ENCODE data around the gene FADS1. TPM values are rescaled to one million over a fixed set of nuclear protein-coding genes. Genes with fewer than 3 reads are reported as not detected.

The FADS1 gene
- total RNA-seq, 1 experiment from 2014 or later = 186 TPM

DNA sequence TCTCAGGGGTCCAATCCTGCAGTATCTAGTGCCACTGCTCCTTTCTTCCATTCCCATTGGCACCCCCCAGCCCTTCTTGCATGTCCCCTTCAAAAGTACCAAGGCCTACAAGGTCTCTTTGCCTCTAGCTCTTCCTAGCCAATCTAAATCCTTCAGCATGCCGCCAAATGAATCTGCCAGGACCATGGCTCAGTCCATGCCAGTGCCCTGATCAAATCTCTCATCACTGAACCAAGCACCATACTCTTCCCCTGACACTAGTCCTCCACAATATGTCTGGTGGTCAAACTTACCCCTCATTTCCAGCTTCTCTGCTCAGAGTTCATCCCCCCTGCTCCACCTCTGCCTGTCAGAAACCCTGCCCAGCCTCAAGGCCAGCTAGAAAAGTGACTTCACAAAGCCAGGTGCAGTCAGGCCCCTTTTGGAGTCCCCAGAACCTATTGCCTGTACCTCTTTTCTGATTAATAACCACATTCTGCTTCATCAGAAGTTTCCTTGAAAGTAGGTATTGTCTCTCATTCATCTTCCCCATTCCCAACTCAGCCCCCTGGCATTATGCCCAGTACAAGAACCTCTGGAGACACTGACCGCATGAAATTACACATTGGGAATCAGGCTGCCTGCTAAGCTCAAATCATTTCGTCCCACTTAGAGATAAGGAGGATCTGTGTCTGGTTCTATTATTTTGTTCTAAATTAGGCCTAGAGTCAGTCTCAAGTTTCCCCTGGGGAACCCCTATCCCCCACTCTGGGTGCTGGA is 12.7 kb downstream of the FADS1 start:
- ATAC-seq = no peak
- intact Hi-C loops (cut with micrococcal nuclease; ENCODE audit: unreplicated experiment) = no loop called here
- H3K36me3 ChIP-seq (ENCODE audit: control insufficient read depth, insufficient read depth, low read length) = peaks cover 12% of the 10 kb centered on the region
- no TSS peak for BruUV-seq (replicated peaks)
- POLR2A ChIA-PET = no interaction called here
- H3K27me3 ChIP-seq (ENCODE audit: control insufficient read depth, insufficient read depth, low read length) = no peaks in the 10 kb centered on the region
- in situ Hi-C loops (cut with HindIII; ENCODE audit: low pct_unique_long_range_greater_than_20kb, low sequenced_read_pairs) = no loop called here
- CTCF ChIA-PET = no interaction called here
- DNase-seq (ENCODE audit: low read depth, low spot score) = no peak
- H3K9me3 ChIP-seq (ENCODE audit: control insufficient read depth, insufficient read depth, low read depth, low read length) = no peaks in the 10 kb centered on the region
- H3K4me3 ChIP-seq (ENCODE audit: low read depth in 2 of 2, low read length in 2 of 2) = no peak overlapping the region
- 0 out of 2 replicates have a peak, but pooled peaks cover 4% of the 10 kb centered on the region for H3K4me1 ChIP-seq (ENCODE audit: control insufficient read depth, insufficient read depth, low read length)
- TF ChIP-seq, protein P1, sequence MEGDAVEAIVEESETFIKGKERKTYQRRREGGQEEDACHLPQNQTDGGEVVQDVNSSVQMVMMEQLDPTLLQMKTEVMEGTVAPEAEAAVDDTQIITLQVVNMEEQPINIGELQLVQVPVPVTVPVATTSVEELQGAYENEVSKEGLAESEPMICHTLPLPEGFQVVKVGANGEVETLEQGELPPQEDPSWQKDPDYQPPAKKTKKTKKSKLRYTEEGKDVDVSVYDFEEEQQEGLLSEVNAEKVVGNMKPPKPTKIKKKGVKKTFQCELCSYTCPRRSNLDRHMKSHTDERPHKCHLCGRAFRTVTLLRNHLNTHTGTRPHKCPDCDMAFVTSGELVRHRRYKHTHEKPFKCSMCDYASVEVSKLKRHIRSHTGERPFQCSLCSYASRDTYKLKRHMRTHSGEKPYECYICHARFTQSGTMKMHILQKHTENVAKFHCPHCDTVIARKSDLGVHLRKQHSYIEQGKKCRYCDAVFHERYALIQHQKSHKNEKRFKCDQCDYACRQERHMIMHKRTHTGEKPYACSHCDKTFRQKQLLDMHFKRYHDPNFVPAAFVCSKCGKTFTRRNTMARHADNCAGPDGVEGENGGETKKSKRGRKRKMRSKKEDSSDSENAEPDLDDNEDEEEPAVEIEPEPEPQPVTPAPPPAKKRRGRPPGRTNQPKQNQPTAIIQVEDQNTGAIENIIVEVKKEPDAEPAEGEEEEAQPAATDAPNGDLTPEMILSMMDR (IDR thresholded peaks at IDR 0.05) = no peak
- TF ChIP-seq POLR2AphosphoS5 (IDR thresholded peaks at IDR 0.05; ENCODE audit: low read depth, low read length) (no peak), TCF7L2 (IDR thresholded peaks at IDR 0.05; ENCODE audit: low read depth, low read length) (no peak), SIN3A (IDR thresholded peaks at IDR 0.05; ENCODE audit: borderline replicate concordance, insufficient read depth, low read depth, low read length) (no peak)
- TF ChIP-seq, protein P2, sequence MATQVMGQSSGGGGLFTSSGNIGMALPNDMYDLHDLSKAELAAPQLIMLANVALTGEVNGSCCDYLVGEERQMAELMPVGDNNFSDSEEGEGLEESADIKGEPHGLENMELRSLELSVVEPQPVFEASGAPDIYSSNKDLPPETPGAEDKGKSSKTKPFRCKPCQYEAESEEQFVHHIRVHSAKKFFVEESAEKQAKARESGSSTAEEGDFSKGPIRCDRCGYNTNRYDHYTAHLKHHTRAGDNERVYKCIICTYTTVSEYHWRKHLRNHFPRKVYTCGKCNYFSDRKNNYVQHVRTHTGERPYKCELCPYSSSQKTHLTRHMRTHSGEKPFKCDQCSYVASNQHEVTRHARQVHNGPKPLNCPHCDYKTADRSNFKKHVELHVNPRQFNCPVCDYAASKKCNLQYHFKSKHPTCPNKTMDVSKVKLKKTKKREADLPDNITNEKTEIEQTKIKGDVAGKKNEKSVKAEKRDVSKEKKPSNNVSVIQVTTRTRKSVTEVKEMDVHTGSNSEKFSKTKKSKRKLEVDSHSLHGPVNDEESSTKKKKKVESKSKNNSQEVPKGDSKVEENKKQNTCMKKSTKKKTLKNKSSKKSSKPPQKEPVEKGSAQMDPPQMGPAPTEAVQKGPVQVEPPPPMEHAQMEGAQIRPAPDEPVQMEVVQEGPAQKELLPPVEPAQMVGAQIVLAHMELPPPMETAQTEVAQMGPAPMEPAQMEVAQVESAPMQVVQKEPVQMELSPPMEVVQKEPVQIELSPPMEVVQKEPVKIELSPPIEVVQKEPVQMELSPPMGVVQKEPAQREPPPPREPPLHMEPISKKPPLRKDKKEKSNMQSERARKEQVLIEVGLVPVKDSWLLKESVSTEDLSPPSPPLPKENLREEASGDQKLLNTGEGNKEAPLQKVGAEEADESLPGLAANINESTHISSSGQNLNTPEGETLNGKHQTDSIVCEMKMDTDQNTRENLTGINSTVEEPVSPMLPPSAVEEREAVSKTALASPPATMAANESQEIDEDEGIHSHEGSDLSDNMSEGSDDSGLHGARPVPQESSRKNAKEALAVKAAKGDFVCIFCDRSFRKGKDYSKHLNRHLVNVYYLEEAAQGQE (IDR thresholded peaks at IDR 0.05; ENCODE audit: insufficient read depth in 1 of 2, low read depth in 2 of 2, low read length in 1 of 2) = no peak
- no peak overlapping the region for H3K27ac ChIP-seq (ENCODE audit: low read length)

DNA sequence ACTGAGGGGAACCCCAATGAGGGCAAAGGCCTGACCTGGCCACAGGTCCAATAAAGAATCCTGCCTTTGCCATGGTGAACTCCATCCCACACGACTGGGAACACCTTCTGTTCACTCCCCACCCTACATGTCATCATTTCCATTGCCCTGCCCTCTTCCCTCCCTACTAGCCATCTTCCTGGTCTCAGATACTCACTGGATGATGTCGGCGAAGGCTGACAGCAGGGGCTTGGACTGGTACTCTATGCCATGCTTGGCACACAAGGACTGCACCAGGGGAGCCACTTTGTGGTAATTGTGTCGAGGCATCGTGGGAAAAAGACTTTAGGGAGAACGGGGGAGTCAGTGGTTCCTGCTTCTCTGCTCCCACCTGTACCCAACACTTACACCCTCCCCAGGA is 14.2 kb downstream of the FADS1 start:
- no TSS peak for BruUV-seq (replicated peaks)
- no peak overlapping the region for H3K27ac ChIP-seq (ENCODE audit: low read length)
- DNase-seq (ENCODE audit: low read depth, low spot score) = no peak
- H3K27me3 ChIP-seq (ENCODE audit: control insufficient read depth, insufficient read depth, low read length) = no peaks in the 10 kb centered on the region
- in situ Hi-C loops (cut with HindIII; ENCODE audit: low pct_unique_long_range_greater_than_20kb, low sequenced_read_pairs) = no loop called here
- H3K4me3 ChIP-seq (ENCODE audit: low read depth in 2 of 2, low read length in 2 of 2) = no peak overlapping the region
- POLR2A ChIA-PET = no interaction called here
- H3K9me3 ChIP-seq (ENCODE audit: control insufficient read depth, insufficient read depth, low read depth, low read length) = no peaks in the 10 kb centered on the region
- intact Hi-C loops (cut with micrococcal nuclease; ENCODE audit: unreplicated experiment) = no loop called here
- H3K36me3 ChIP-seq (ENCODE audit: control insufficient read depth, insufficient read depth, low read length) = peaks cover 12% of the 10 kb centered on the region
- ATAC-seq = no peak
- TF ChIP-seq, protein P1 (IDR thresholded peaks at IDR 0.05) = no peak
- 0 out of 2 replicates have a peak, but pooled peaks have one; percentile 3 for TF ChIP-seq POLR2AphosphoS5 (IDR thresholded peaks at IDR 0.05; ENCODE audit: low read depth, low read length)
- CTCF ChIA-PET = no interaction called here
- peaks cover 5% of the 10 kb centered on the region; the same call in 1 of the 2 replicates for H3K4me1 ChIP-seq (ENCODE audit: control insufficient read depth, insufficient read depth, low read length)
